NCI-H226 (cell line): ENCODE results near the gene SLC44A4.
"Not testable (repeated sequence)": the region's sequence is repeated elsewhere in the genome, so short reads cannot be mapped to it uniquely, and the experiment has no call there.

Source experiments
- DNase-seq: peaks from one replicate; pipeline ENCODE4 v3.0.0-alpha.2; 2015

Gene SLC44A4

DNA sequence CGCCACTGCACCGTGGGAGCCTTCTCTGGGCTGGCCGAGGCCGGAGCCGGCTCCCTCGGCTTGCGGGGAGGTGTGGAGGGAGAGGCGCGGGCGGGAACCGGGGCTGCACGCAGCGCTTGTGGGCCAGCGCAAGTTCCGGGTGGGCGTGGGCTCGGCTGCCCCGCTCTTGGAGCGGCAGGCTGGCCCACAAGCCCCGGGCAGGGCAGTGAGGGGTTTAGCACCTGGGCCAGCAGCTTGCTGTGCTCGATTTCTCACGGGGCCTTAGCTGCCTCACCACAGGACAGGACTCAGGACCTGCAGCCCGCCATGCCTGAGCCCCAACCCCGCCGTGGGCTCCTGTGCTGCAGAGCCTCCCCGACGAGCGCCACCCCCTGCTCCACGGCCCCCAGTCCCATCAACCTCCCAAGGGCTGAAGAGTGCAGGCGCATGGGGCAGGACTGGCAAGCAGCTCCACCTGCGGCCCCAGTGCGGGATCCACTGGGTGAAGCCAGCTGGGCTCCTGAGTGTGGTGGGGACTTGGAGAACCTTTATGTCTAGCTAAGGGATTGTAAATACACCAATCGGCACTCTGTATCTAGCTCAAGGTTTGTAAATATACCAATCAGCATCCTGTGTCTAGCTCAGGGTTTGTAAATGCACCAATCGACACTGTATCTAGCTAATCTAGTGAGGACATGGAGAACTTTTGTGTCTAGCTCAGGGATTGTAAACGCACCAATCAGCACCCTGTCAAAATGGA lies 26.6 kb downstream of the SLC44A4 start:
- DNase-seq, result not testable (repeated sequence)

DNA sequence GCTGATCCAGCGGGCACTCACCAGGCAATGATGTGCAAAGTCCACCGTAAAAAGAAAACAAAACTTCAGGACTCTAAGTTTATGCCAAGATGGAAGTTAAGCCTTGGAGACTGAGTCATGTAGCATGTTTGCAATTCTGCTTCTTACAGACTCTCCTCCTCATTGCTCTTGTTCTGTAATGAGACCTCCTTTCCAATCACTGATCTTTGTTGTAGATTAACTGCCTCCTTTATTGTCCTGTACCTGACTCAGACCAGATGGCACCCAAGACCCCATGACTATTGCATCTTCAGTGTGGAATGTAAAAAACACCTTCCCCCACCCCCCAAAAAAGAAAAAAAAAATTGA lies 27.3 kb downstream of the SLC44A4 start:
- no peak for DNase-seq

DNA sequence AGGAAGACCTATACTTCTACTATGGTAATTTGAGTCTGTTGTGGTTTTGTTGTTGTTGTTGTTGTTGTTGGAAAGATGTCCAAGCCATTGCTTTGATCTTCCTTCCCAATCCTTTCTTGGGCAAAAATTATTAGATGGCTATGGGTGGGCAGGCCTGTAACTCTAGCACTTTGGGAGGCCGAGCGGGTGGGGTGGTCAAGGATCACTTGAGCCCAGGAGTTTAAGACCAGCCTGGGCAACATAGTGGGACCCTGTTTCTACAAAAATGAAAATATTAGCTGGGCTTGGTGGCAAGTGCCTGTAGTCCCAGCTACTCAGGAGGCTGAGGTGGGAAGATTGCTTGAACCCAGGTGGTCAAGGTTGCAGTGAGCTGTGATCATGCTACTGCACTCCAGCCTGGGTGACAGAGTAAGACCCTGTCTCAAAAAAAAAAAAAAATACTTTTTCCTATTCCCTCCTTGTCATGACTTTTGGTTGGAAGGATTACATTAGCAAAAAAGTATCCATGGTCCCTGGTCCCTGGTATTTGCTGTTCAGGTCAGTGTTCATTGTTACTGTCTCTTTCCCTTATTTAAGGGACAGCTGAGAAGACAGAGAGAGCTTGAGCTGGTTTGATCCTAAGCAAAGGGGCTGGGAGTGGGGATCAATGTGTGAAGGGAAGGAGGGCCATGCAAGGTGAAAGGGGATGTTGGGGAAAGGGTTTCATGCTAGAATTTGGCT lies 27.9 kb downstream of the SLC44A4 start:
- DNase-seq, result no peak

GRCh38 chr6:31847276-31847978 lies 31.4 kb downstream of the SLC44A4 start:
- no peak for DNase-seq

- no peak for DNase-seq
These were observed 34.3 kb downstream of the SLC44A4 start for GRCh38 chr6:31844507-31844906.

- no peak for DNase-seq
These were observed 36.7 kb downstream of the SLC44A4 start for GRCh38 chr6:31842053-31842452.

GRCh38 chr6:31839779-31840126 lies 39.0 kb downstream of the SLC44A4 start:
- not testable (repeated sequence) for DNase-seq

- DNase-seq, result no peak
These were observed 39.8 kb downstream of the SLC44A4 start for GRCh38 chr6:31838968-31839367.

GRCh38 chr6:31838114-31838553 lies 40.7 kb downstream of the SLC44A4 start:
- DNase-seq, result not testable (repeated sequence)

- DNase-seq, result no peak
These were observed 41.3 kb downstream of the SLC44A4 start for GRCh38 chr6:31837369-31838113.

DNA sequence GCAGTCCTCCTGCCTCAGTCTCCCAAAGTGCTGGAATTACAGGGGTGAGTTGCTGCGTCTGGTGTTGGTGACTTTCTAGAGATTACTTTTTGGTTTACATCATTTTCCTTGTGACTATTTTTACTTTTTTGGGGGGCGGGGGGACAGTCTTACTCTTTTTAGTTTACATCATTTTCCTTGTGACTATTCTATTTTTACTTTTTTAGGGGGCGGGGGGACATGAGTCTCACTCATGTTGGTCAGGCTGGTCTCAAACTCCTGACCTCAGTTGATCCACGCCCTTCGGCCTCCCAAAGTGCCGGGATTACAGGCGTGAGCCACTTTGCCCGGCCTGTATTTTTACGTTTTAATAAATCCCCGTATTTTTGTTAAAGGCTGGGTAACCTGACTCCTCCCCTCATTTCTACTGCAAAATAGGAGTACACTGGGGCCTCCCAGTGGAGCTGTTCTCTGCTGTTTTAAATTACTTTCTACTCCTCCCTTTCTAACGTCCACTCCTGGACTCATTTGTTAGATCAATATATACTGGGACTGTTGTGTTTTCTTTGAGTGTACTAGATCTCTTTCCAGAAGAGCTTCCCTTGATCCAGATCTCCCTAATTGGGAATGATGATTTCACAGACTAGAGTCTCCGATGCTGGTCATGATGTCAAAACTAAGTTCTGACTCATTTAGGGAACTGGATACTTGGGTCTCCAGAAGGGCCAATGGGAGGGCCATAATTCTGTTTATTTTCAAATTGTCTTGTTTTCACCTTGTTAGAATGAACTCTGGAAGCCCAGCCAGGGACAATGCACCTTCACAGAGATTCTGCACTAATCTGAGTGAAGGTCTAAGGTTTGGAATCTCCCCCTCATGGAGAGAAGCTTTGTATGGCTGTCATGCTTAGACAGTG lies 42.1 kb downstream of the SLC44A4 start:
- no peak for DNase-seq

GRCh38 chr6:31836047-31836473 lies 42.7 kb downstream of the SLC44A4 start:
- no peak for DNase-seq

GRCh38 chr6:31834367-31835250 lies 44.2 kb downstream of the SLC44A4 start:
- peak; percentile 79 for DNase-seq

DNA sequence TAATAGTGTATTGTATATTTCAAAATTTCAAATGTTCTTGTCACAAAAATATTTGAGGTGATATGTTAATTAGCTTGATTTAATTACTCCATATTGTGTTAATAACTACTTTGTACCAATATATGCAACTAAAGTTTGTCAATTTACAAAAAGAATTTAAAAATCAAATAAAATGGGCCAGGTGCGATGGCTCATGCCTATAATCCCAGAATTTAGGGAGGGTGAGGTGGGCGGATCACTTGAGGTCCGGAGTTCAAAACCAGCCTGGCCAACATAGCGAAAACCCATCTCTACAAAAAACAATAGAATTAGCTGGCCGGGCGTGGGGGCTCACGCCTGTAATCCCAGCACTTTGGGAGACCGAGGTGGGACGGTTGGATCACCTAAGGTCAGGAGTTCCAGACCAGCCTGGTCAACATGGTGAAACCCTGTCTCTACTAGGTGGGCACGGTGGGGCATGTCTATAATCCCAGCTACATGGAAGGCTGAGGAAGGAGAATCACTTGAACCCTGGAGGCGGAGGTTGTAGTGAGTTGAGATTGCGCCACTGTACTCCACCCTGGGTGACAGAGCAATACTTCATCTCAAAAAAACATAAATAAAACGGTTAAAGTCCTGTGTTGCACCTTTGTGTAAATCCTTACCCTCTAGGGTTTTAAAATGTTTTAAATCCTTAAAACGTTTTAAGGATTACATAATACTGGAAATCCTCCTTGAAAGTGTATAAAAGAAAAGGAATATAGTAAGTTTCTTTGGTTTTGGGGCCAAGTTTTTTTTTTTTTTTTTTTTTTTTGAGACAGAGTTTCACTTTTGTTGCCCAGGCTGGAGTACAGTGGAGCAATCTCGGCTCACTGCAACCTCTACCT lies 47.2 kb downstream of the SLC44A4 start:
- no peak for DNase-seq

GRCh38 chr6:31830886-31831335 lies 47.9 kb downstream of the SLC44A4 start:
- DNase-seq, result no peak

GRCh38 chr6:31829633-31830283 lies 49.0 kb downstream of the SLC44A4 start:
- no peak for DNase-seq

DNA sequence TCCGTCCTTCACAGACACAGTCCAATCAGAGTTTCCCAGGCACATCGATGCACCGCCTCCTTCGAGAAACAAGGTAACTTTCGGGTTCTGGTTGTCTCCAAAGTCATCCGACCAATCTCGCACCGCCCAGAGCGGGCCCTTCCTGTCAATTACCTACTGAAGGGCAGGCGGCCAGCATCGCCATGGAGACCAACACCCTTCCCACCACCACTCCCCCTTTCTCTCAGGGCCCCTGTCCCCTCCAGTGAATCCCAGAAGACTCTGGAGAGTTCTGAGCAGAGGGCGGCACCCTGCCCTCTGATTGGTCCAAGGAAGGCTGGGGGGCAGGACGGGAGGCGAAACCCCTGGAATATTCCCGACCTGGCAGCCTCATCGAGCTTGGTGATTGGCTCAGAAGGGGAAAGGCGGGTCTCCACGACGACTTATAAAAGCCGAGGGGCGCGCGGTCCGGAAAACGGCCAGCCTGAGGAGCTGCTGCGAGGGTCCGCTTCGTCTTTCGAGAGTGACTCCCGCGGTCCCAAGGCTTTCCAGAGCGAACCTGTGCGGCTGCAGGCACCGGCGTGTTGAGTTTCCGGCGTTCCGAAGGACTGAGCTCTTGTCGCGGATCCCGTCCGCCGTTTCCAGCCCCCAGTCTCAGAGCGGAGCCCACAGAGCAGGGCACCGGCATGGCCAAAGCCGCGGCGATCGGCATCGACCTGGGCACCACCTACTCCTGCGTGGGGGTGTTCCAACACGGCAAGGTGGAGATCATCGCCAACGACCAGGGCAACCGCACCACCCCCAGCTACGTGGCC lies 51.3 kb downstream of the SLC44A4 start, which contains the start of gene HSPA1B:
TSS of gene HSPA1B (plus strand) at position 453 of the 794 bp plus-strand sequence. CDS start at position 666, 213 bp downstream.
- peak; percentile 100 for DNase-seq

DNA sequence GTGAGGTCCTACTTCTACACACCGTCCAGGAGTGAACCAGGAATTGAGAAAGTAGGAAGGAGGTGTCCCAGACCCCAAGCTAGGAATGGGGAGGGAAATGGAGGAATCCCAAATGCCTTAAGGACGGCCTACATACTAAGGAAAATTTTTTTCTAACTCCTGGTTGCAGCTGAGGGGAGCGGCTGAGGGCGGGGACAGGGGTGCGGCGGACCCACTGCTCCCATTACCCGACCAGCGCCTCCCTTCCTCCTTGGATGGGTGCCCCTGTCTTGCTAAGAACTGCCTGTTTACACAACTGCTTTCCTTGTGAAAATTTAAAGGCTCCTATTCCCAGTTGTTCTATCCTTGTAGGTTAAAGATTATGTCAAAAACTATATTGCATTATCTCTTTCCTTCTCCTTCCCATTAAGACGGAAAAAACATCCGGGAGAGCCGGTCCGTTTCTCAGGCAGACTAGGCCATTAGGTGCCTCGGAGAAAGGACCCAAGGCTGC lies 52.0 kb downstream of the SLC44A4 start:
- peak; percentile 83 for DNase-seq
